ENCODE results near the gene PPP6R1.

The PPP6R1 gene

GRCh38 chr19:55223291-55224037 lies 35.4 kb downstream of the PPP6R1 start:
- TF ChIP-seq CTCF (conservative IDR thresholded peaks at IDR 0.05; ENCODE audit: low read depth, low read length) = no peak
- Histone ChIP-seq H4K20me1 (ENCODE audit: insufficient read depth) (no peaks in the 10 kb centered on the region), H3K4me1 (ENCODE audit: low read depth, poor library complexity, severe bottlenecking) (no peaks in the 10 kb centered on the region), H3K27ac (no peak overlapping the region), H3K79me2 (ENCODE audit: insufficient read depth, low read depth) (no peaks in the 10 kb centered on the region), H3K9ac (no peak overlapping the region), H3K4me2 (no peak overlapping the region), H2AFZ (ENCODE audit: low read depth) (no peak overlapping the region), H3K27me3 (ENCODE audit: insufficient read depth, low read depth) (no peaks in the 10 kb centered on the region), H3K4me3 (IDR thresholded peaks at IDR 0.05; ENCODE audit: insufficient read depth, low read depth, low read length) (no peak overlapping the region), H3K36me3 (ENCODE audit: insufficient read depth) (no peaks in the 10 kb centered on the region)

- Histone ChIP-seq H3K27ac (no peak overlapping the region), H3K36me3 (ENCODE audit: insufficient read depth) (no peaks in the 10 kb centered on the region), H4K20me1 (ENCODE audit: insufficient read depth) (no peaks in the 10 kb centered on the region), H3K27me3 (ENCODE audit: insufficient read depth, low read depth) (peaks cover 11% of the 10 kb centered on the region), H3K9ac (no peak overlapping the region), H3K79me2 (ENCODE audit: insufficient read depth, low read depth) (no peaks in the 10 kb centered on the region), H2AFZ (ENCODE audit: low read depth) (no peak overlapping the region), H3K4me2 (no peak overlapping the region), H3K4me1 (ENCODE audit: low read depth, poor library complexity, severe bottlenecking) (no peaks in the 10 kb centered on the region), H3K4me3 (IDR thresholded peaks at IDR 0.05; ENCODE audit: insufficient read depth, low read depth, low read length) (no peak overlapping the region)
- TF ChIP-seq CTCF (conservative IDR thresholded peaks at IDR 0.05; ENCODE audit: low read depth, low read length) = no peak
These were observed 38.3 kb downstream of the PPP6R1 start for GRCh38 chr19:55220525-55220924.

GRCh38 chr19:55216461-55217198 lies 42.2 kb downstream of the PPP6R1 start:
- no peaks in the 10 kb centered on the region for H3K4me1 ChIP-seq (ENCODE audit: low read depth, poor library complexity, severe bottlenecking)
- no peak overlapping the region for H2AFZ ChIP-seq (ENCODE audit: low read depth)
- H3K36me3 ChIP-seq (ENCODE audit: insufficient read depth) = no peaks in the 10 kb centered on the region
- H3K27ac ChIP-seq = no peak overlapping the region
- H3K27me3 ChIP-seq (ENCODE audit: insufficient read depth, low read depth) = peaks cover 36% of the 10 kb centered on the region
- no peak for TF ChIP-seq CTCF (conservative IDR thresholded peaks at IDR 0.05; ENCODE audit: low read depth, low read length)
- H3K4me3 ChIP-seq (IDR thresholded peaks at IDR 0.05; ENCODE audit: insufficient read depth, low read depth, low read length) = no peak overlapping the region
- no peaks in the 10 kb centered on the region for H4K20me1 ChIP-seq (ENCODE audit: insufficient read depth)
- H3K79me2 ChIP-seq (ENCODE audit: insufficient read depth, low read depth) = no peaks in the 10 kb centered on the region
- H3K9ac ChIP-seq = no peak overlapping the region
- no peak overlapping the region for H3K4me2 ChIP-seq

GRCh38 chr19:55213547-55213946 lies 45.3 kb downstream of the PPP6R1 start:
- no peak overlapping the region for H3K4me2 ChIP-seq
- H3K27ac ChIP-seq = no peak overlapping the region
- no peak overlapping the region for H3K9ac ChIP-seq
- H3K36me3 ChIP-seq (ENCODE audit: insufficient read depth) = no peaks in the 10 kb centered on the region
- no peaks in the 10 kb centered on the region for H4K20me1 ChIP-seq (ENCODE audit: insufficient read depth)
- H2AFZ ChIP-seq (ENCODE audit: low read depth) = no peak overlapping the region
- H3K79me2 ChIP-seq (ENCODE audit: insufficient read depth, low read depth) = no peaks in the 10 kb centered on the region
- H3K4me3 ChIP-seq (IDR thresholded peaks at IDR 0.05; ENCODE audit: insufficient read depth, low read depth, low read length) = no peak overlapping the region
- no peak for TF ChIP-seq CTCF (conservative IDR thresholded peaks at IDR 0.05; ENCODE audit: low read depth, low read length)
- no peaks in the 10 kb centered on the region for H3K4me1 ChIP-seq (ENCODE audit: low read depth, poor library complexity, severe bottlenecking)
- H3K27me3 ChIP-seq (ENCODE audit: insufficient read depth, low read depth) = peaks cover 58% of the 10 kb centered on the region

Measured in KMS-11 (cell line).